IMR-90 (cell line): Measurements from ENCODE around the gene PRODH2. TPM values are rescaled to one million over a fixed set of nuclear protein-coding genes. Genes with fewer than 3 reads are reported as not detected.
A peak's percentile ranks its signal among the peaks of the same experiment; 100 is the strongest.

Experiments used
- ATAC-seq: fragments of 200-7000 bp; cut with Tn5 transposase; 2 replicates; pipeline ENCODE4 v1.9.1; 2020; ENCODE audit warnings: low read depth, mild to moderate bottlenecking, moderate library complexity
- BruUV-seq: library from RNA; stranded (reverse); fragments of 400-500 nt; replicated peaks from 2 replicates; lab custom pipeline; 2021; lab: Mats Ljungman, UMichigan
- CTCF ChIA-PET: fragments of 300-600 bp; formaldehyde crosslinking; extraction: SDS; loops from one replicate; lab custom pipeline; 2021; ENCODE audit warnings: antibody characterized with exemption; lab: Yijun Ruan, JAX
- POLR2A ChIA-PET: fragments of 300-600 bp; sonication (Branson Sonifier 250); formaldehyde crosslinking; loops from one replicate; lab custom pipeline; 2022; ENCODE audit warnings: antibody characterized with exemption; ENCODE audit not compliant: unreplicated experiment; lab: Charles Lee
- DNase-seq: peaks from one replicate; pipeline ENCODE4 v3.0.0; 2013
- H2AFZ ChIP-seq: replicated peaks from 2 replicates; pipeline ENCODE3; 2013; ENCODE audit warnings: low read length, mild to moderate bottlenecking; ENCODE audit not compliant: poor library complexity
- H2AK5ac ChIP-seq: 2 replicates; pipeline ENCODE4 v1.6.1; 2013; ENCODE audit warnings: low read depth, low read length, inconsistent platforms
- H2AK9ac ChIP-seq: replicated peaks from 2 replicates; pipeline ENCODE3; 2013; ENCODE audit warnings: mild to moderate bottlenecking, low read depth, low read length, moderate library complexity; ENCODE audit not compliant: poor library complexity
- H2BK120ac ChIP-seq: 2 replicates; pipeline ENCODE4 v1.6.1; 2013; ENCODE audit warnings: low read depth, low read length, inconsistent platforms
- H2BK15ac ChIP-seq: 3 replicates; pipeline ENCODE4 v1.6.1; 2013; ENCODE audit warnings: low read depth, low read length, inconsistent platforms
- H2BK20ac ChIP-seq: 2 replicates; pipeline ENCODE4 v1.6.1; 2013; ENCODE audit warnings: low read depth, mild to moderate bottlenecking, inconsistent platforms, low read length, moderate library complexity
- H2BK5ac ChIP-seq: 2 replicates; pipeline ENCODE4 v1.6.1; 2013; ENCODE audit warnings: mild to moderate bottlenecking, low read depth, low read length, inconsistent platforms; ENCODE audit not compliant: poor library complexity, severe bottlenecking
- H3K14ac ChIP-seq: replicated peaks from 2 replicates; pipeline ENCODE4 v1.6.1; 2013; ENCODE audit warnings: low read depth, low read length, inconsistent platforms
- H3K18ac ChIP-seq: 2 replicates; pipeline ENCODE4 v1.6.1; 2013; ENCODE audit warnings: low read depth, low read length, control low read depth
- H3K23ac ChIP-seq: 2 replicates; pipeline ENCODE4 v1.6.1; 2013; ENCODE audit warnings: low read depth, low read length, inconsistent platforms
- H3K27ac ChIP-seq: 2 replicates; pipeline ENCODE4 v1.5.1; 2013; ENCODE audit warnings: mild to moderate bottlenecking, control low read depth, low read length; ENCODE audit not compliant: insufficient read depth
- H3K27me3 ChIP-seq: 2 replicates; pipeline ENCODE4 v1.6.1; 2013; ENCODE audit warnings: low read length; ENCODE audit not compliant: control insufficient read depth, insufficient read depth
- H3K36me3 ChIP-seq: 2 replicates; pipeline ENCODE4 v1.6.1; 2013; ENCODE audit warnings: low read length, mixed read lengths; ENCODE audit not compliant: control insufficient read depth, insufficient read depth
- H3K4ac ChIP-seq: 2 replicates; pipeline ENCODE4 v1.6.1; 2013; ENCODE audit warnings: low read depth, low read length, inconsistent platforms
- H3K4me1 ChIP-seq: 2 replicates; pipeline ENCODE4 v1.6.1; 2013; ENCODE audit warnings: low read length, mixed read lengths; ENCODE audit not compliant: control insufficient read depth, insufficient read depth
- H3K4me2 ChIP-seq: 2 replicates; pipeline ENCODE4 v1.6.1; 2013; ENCODE audit warnings: low read depth, mild to moderate bottlenecking, control low read depth, low read length, moderate library complexity
- H3K4me3 ChIP-seq: 2 replicates; pipeline ENCODE4 v1.5.1; 2013; ENCODE audit warnings: low read depth, mild to moderate bottlenecking, control low read depth, low read length, moderate library complexity; ENCODE audit not compliant: insufficient read depth
- H3K56ac ChIP-seq: 2 replicates; pipeline ENCODE4 v1.6.1; 2013; ENCODE audit warnings: low read length, inconsistent platforms; ENCODE audit not compliant: insufficient read depth; ENCODE audit errors: extremely low read depth
- H3K79me1 ChIP-seq, 2 experiments: 2 replicates each; pipeline ENCODE4 v1.6.1; 2013; ENCODE audit warnings: low read length in 2 of 2, inconsistent platforms in 1 of 2, low read depth in 1 of 2
- H3K9ac ChIP-seq: 2 replicates; pipeline ENCODE4 v1.6.1; 2013; ENCODE audit warnings: low read depth, low read length, control low read depth
- H3K9me1 ChIP-seq: 2 replicates; pipeline ENCODE4 v1.6.1; 2013; ENCODE audit warnings: low read length, inconsistent platforms; ENCODE audit not compliant: insufficient read depth
- H3K9me3 ChIP-seq: 2 replicates; pipeline ENCODE4 v1.6.1; 2013; ENCODE audit warnings: low read length; ENCODE audit not compliant: control insufficient read depth, insufficient read depth
- H4K20me1 ChIP-seq: 2 replicates; pipeline ENCODE4 v1.6.1; 2013; ENCODE audit warnings: low read length, inconsistent platforms; ENCODE audit not compliant: insufficient read depth
- H4K5ac ChIP-seq: 2 replicates; pipeline ENCODE4 v1.6.1; 2013; ENCODE audit warnings: mild to moderate bottlenecking, low read depth, low read length, control low read depth
- H4K8ac ChIP-seq, 2 experiments: 2 replicates each; pipeline ENCODE4 v1.6.1; 2013; ENCODE audit warnings: low read depth in 2 of 2, low read length in 2 of 2, control low read depth in 1 of 2, inconsistent platforms in 1 of 2
- H4K91ac ChIP-seq: 2 replicates; pipeline ENCODE4 v1.6.1; 2013; ENCODE audit warnings: low read depth, low read length, inconsistent platforms; ENCODE audit not compliant: insufficient read depth
- FOS ChIP-seq: fragments of 150-350 bp; IDR thresholded peaks from 2 replicates; pipeline ENCODE4 v1.6.1; 2016; ENCODE audit warnings: low read depth, low read length
- MAFK ChIP-seq: IDR thresholded peaks from 2 replicates; pipeline ENCODE4 v1.6.1; 2012; ENCODE audit warnings: low read depth, low read length, improper control_type of control experiment
- MXI1 ChIP-seq: IDR thresholded peaks from 2 replicates; pipeline ENCODE4 v1.6.1; 2012; ENCODE audit warnings: low read depth, mild to moderate bottlenecking, low read length, moderate library complexity, borderline replicate concordance
- RAD21 ChIP-seq: IDR thresholded peaks from 2 replicates; pipeline ENCODE4 v1.6.1; 2012; ENCODE audit warnings: low read length, improper control_type of control experiment
- RCOR1 ChIP-seq: IDR thresholded peaks from 2 replicates; pipeline ENCODE4 v1.6.1; 2012; ENCODE audit warnings: mild to moderate bottlenecking, low read length, improper control_type of control experiment; ENCODE audit not compliant: insufficient replicate concordance
- RFX5 ChIP-seq: IDR thresholded peaks from 2 replicates; pipeline ENCODE4 v1.8.0; 2012; ENCODE audit warnings: low read depth, mild to moderate bottlenecking, low read length, moderate library complexity
- WGBS, 2 experiments: methylation state at CpG; one replicate each; pipeline versions ENCODE4 v1.1.5 to v1.1.7; 2013; ENCODE audit warnings: missing lambda C conversion rate in 2 of 2; ENCODE audit not compliant: insufficient read length in 1 of 2; ENCODE audit errors: extremely low coverage in 2 of 2; 5-methylcytosine and 5-hydroxymethylcytosine counted together
- dilution Hi-C: fragments of 300-500 bp; cut with HindIII; formaldehyde crosslinking; loops from one replicate; pipeline ENCODE4 v1.14.3; 2018; ENCODE audit warnings: low sequenced_read_pairs; ENCODE audit not compliant: unreplicated experiment
- in situ Hi-C: fragments of 300-500 bp; cut with MboI; formaldehyde crosslinking; loops from 3 replicates; pipeline ENCODE4 v1.14.3; 2019; ENCODE audit warnings: low sequenced_read_pairs, inconsistent platforms, mixed read lengths
- intact Hi-C: fragments of 100-400 bp; cut with micrococcal nuclease; formaldehyde crosslinking; loops from 2 replicates; pipeline ENCODE4 v1.10.0; 2022
- polyA plus RNA-seq, 3 experiments: library from polyadenylated mRNA; depleted of rRNA; stranded (reverse); fragments of >200 nt; gene quantifications; 2 replicates each; pipeline ENCODE4 v1.2.3, GENCODE V29; 2012; ENCODE audit warnings: low replicate concordance in 1 of 3
- total RNA-seq: library from RNA; depleted of rRNA; stranded (reverse); fragments of >200 nt; gene quantifications from 2 replicates; pipeline ENCODE4 v1.2.3, GENCODE V29; 2012
- TF ChIP-seq, protein P1 (sequence below): conservative IDR thresholded peaks from 2 replicates; pipeline ENCODE4 v1.5.1; 2012; ENCODE audit warnings: mild to moderate bottlenecking, low read depth, low read length, improper control_type of control experiment

Gene PRODH2
- total and polyA plus RNA-seq, 2 of the 4 experiments (the other 2 are of a cell fraction) = not detected

- H2AK9ac ChIP-seq = no peak overlapping the region
- H3K9me3 ChIP-seq = no peaks in the 10 kb centered on the region
- BruUV-seq = no TSS peak
- DNase-seq (peak; percentile 67), ATAC-seq (peak; percentile 100)
- H3K14ac ChIP-seq = no peak overlapping the region
- no peak overlapping the region for H2BK15ac ChIP-seq
- ChIA-PET CTCF (interaction anchor here (0.6 kb wide), 1 partner anchor 13 kb away, joined by 3 read pairs; no protein-coding TSS in a partner anchor), POLR2A (no interaction called here)
- no peak overlapping the region for H3K56ac ChIP-seq
- no peaks in the 10 kb centered on the region for H3K9me1 ChIP-seq
- no peaks in the 10 kb centered on the region for H4K20me1 ChIP-seq
- no peak overlapping the region for H2AFZ ChIP-seq
- no peak overlapping the region for H4K5ac ChIP-seq
- H3K23ac ChIP-seq = no peak overlapping the region
- TF ChIP-seq, protein P1, sequence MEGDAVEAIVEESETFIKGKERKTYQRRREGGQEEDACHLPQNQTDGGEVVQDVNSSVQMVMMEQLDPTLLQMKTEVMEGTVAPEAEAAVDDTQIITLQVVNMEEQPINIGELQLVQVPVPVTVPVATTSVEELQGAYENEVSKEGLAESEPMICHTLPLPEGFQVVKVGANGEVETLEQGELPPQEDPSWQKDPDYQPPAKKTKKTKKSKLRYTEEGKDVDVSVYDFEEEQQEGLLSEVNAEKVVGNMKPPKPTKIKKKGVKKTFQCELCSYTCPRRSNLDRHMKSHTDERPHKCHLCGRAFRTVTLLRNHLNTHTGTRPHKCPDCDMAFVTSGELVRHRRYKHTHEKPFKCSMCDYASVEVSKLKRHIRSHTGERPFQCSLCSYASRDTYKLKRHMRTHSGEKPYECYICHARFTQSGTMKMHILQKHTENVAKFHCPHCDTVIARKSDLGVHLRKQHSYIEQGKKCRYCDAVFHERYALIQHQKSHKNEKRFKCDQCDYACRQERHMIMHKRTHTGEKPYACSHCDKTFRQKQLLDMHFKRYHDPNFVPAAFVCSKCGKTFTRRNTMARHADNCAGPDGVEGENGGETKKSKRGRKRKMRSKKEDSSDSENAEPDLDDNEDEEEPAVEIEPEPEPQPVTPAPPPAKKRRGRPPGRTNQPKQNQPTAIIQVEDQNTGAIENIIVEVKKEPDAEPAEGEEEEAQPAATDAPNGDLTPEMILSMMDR = no peak
- no peak for TF ChIP-seq RAD21
- TF ChIP-seq FOS = no peak
- TF ChIP-seq RCOR1 = no peak
- TF ChIP-seq MAFK = no peak
- peak; percentile 97 for TF ChIP-seq MXI1
- TF ChIP-seq RFX5 = no peak
- H3K9ac ChIP-seq = no peak overlapping the region
- no peak overlapping the region for H3K4me2 ChIP-seq
- H3K4ac ChIP-seq = no peak overlapping the region
- no peak overlapping the region for H3K18ac ChIP-seq
- H2BK120ac ChIP-seq = no peak overlapping the region
- dilution Hi-C loops (no loop called here), intact Hi-C loops (no loop called here), in situ Hi-C loops (no loop called here)
- no peak overlapping the region for H4K91ac ChIP-seq
- H3K27me3 ChIP-seq = peaks cover 9% of the 10 kb centered on the region
- H3K79me1 ChIP-seq = no peaks in the 10 kb centered on the region
- no peak overlapping the region for H3K27ac ChIP-seq
- no peak overlapping the region for H3K4me3 ChIP-seq
- no peak overlapping the region for H2AK5ac ChIP-seq
- no peak overlapping the region for H4K8ac ChIP-seq
- H2BK5ac ChIP-seq = no peak overlapping the region
- no peaks in the 10 kb centered on the region for H3K4me1 ChIP-seq
- no peaks in the 10 kb centered on the region for H3K36me3 ChIP-seq
- WGBS, 2 experiments = no CpG with 5 or more reads among the region's 12 CpGs
- H2BK20ac ChIP-seq = no peak overlapping the region
Measured at GRCh38 chr19:35828692-35829301, 16.2 kb upstream of the PRODH2 start.
